Endothelial cell of umbilical vein (primary cell): Measurements from ENCODE around the gene CELSR1. TPM values are rescaled to one million over a fixed set of nuclear protein-coding genes. Genes with fewer than 3 reads are reported as not detected.

Experiments
- BruUV-seq: library from RNA; stranded (reverse); fragments of 400-500 nt; replicated peaks from 2 replicates; lab custom pipeline; 2021; lab: Mats Ljungman, UMichigan
- CTCF ChIA-PET: fragments of 300-600, 350-600 bp; sonication (Branson Sonifier 250); formaldehyde crosslinking; loops from one replicate; lab custom pipeline; 2021; ENCODE audit warnings: antibody characterized with exemption, inconsistent platforms; lab: Charles Lee
- POLR2A ChIA-PET: fragments of 300-600, 350-600 bp; sonication (Branson Sonifier 250); formaldehyde crosslinking; loops from one replicate; lab custom pipeline; 2021; ENCODE audit warnings: antibody characterized with exemption, inconsistent platforms; lab: Charles Lee
- DNase-seq: peaks from one replicate; pipeline ENCODE4 v3.0.0-alpha.2; 2011; ENCODE audit warnings: low read depth, low spot score
- FAIRE-seq: peaks from 2 replicates; lab custom pipeline; 2011; peaks lifted over from hg19 to GRCh38; lab: Jason Lieb, UNC
- H2AFZ ChIP-seq: 2 replicates; pipeline ENCODE4 v1.6.0; 2012; ENCODE audit warnings: low read depth, low read length, control low read depth, inconsistent platforms
- H3K27ac ChIP-seq: 2 replicates; pipeline ENCODE4 v1.5.1; 2011; ENCODE audit warnings: low read depth, mild to moderate bottlenecking, control low read depth, low read length, moderate library complexity; ENCODE audit not compliant: insufficient read depth
- H3K27me3 ChIP-seq, 2 experiments: 2 replicates each; pipeline versions ENCODE4 v1.6.0 to v1.6.1; 2011; ENCODE audit warnings: low read length in 2 of 2, mixed read lengths in 1 of 2; ENCODE audit not compliant: control insufficient read depth in 2 of 2, insufficient read depth in 2 of 2
- H3K36me3 ChIP-seq, 2 experiments: 2 replicates in 1 of 2; 3 replicates in 1 of 2; pipeline ENCODE4 v1.5.1; 2011; ENCODE audit warnings: low read length in 2 of 2, mild to moderate bottlenecking in 1 of 2, moderate library complexity in 1 of 2; ENCODE audit not compliant: control insufficient read depth in 2 of 2, insufficient read depth in 2 of 2; ENCODE audit errors: extremely low read depth in 1 of 2
- H3K4me1 ChIP-seq: 3 replicates; pipeline ENCODE4 v1.5.1; 2011; ENCODE audit warnings: mild to moderate bottlenecking, low read length; ENCODE audit not compliant: control insufficient read depth, insufficient read depth; ENCODE audit errors: extremely low read depth
- H3K4me2 ChIP-seq: 2 replicates; pipeline ENCODE4 v1.6.1; 2011; ENCODE audit warnings: low read length, control low read depth, mixed read lengths; ENCODE audit not compliant: insufficient read depth
- H3K4me3 ChIP-seq, 3 experiments: fragments of 200-600 bp in 1 of 3; sonication (generic), shearing (Covaris generic) in 1 of 3; replicated peaks in 1 of 3; 2 replicates each; pipeline ENCODE4 v1.5.1; 2011 to 2016; ENCODE audit warnings: control low read depth in 3 of 3, low read length in 3 of 3, mild to moderate bottlenecking in 2 of 3, inconsistent platforms in 1 of 3, low read depth in 1 of 3, moderate library complexity in 1 of 3; ENCODE audit not compliant: insufficient read depth in 1 of 3
- H3K79me2 ChIP-seq: 2 replicates; pipeline ENCODE4 v1.6.0; 2012; ENCODE audit warnings: low read length, inconsistent platforms; ENCODE audit not compliant: control insufficient read depth, insufficient read depth
- H3K9ac ChIP-seq: replicated peaks from 2 replicates; pipeline ENCODE3; 2011; ENCODE audit warnings: low read length, control low read depth; ENCODE audit not compliant: insufficient read depth; ENCODE audit errors: extremely low read depth
- H3K9me1 ChIP-seq: replicated peaks from 3 replicates; pipeline ENCODE4 v1.6.0; 2011; ENCODE audit warnings: mild to moderate bottlenecking, low read length; ENCODE audit not compliant: control insufficient read depth, insufficient read depth; ENCODE audit errors: extremely low read depth
- H3K9me3 ChIP-seq: replicated peaks from 2 replicates; pipeline ENCODE4 v1.5.1; 2012; ENCODE audit warnings: low read length, inconsistent platforms; ENCODE audit not compliant: control insufficient read depth, insufficient read depth
- H4K20me1 ChIP-seq: replicated peaks from 2 replicates; pipeline ENCODE3; 2011; ENCODE audit warnings: mild to moderate bottlenecking, low read length; ENCODE audit not compliant: control insufficient read depth, insufficient read depth; ENCODE audit errors: extremely low read depth
- CTCF ChIP-seq, 2 donors: IDR thresholded peaks; 1 replicate in 1 of 2; 2 replicates in 1 of 2; pipeline ENCODE4 v1.5.1; 2011; ENCODE audit warnings: low read length in 2 of 2, mild to moderate bottlenecking in 2 of 2, moderate library complexity in 2 of 2, control low read depth in 1 of 2, inconsistent platforms in 1 of 2, low read depth in 1 of 2; ENCODE audit not compliant: insufficient read depth in 1 of 2; ENCODE audit errors: extremely low read depth in 1 of 2
- EZH2 ChIP-seq: IDR thresholded peaks from 2 replicates; pipeline ENCODE4 v1.6.1; 2012; ENCODE audit warnings: borderline replicate concordance, low read depth, mild to moderate bottlenecking, moderate library complexity, low read length, inconsistent platforms; ENCODE audit not compliant: severe bottlenecking
- FOS ChIP-seq: IDR thresholded peaks from 2 replicates; pipeline ENCODE4 v1.6.1; 2011; ENCODE audit warnings: mild to moderate bottlenecking, low read length, moderate library complexity, borderline replicate concordance; ENCODE audit not compliant: insufficient read depth
- GATA2 ChIP-seq: IDR thresholded peaks from 2 replicates; pipeline ENCODE4 v1.7.0; 2011; ENCODE audit warnings: low read depth, mild to moderate bottlenecking, moderate library complexity, mixed read lengths, low read length; ENCODE audit not compliant: insufficient read length, insufficient read depth
- JUN ChIP-seq: IDR thresholded peaks from 2 replicates; pipeline ENCODE4 v1.6.1; 2011; ENCODE audit warnings: borderline replicate concordance, low read depth; ENCODE audit not compliant: insufficient read length, insufficient read depth
- MAX ChIP-seq: IDR thresholded peaks from 2 replicates; pipeline ENCODE4 v1.6.1; 2011; ENCODE audit not compliant: insufficient read depth, insufficient read length
- MYC ChIP-seq: IDR thresholded peaks from one replicate; pipeline ENCODE4 v1.6.1; 2011; ENCODE audit warnings: mild to moderate bottlenecking, low read depth, low read length
- POLR2A ChIP-seq: IDR thresholded peaks from 2 replicates; pipeline ENCODE4 v1.6.1; 2012; ENCODE audit warnings: low read depth, mild to moderate bottlenecking, control low read depth, low read length
- POLR2AphosphoS5 ChIP-seq: IDR thresholded peaks from 2 replicates; pipeline ENCODE4 v1.6.1; 2012; ENCODE audit warnings: low read depth, mild to moderate bottlenecking, control low read depth, low read length, moderate library complexity; ENCODE audit not compliant: insufficient read depth
- dilution Hi-C: fragments of 300-500 bp; cut with MboI; formaldehyde crosslinking; loops from one replicate; pipeline ENCODE4 v1.15.0; 2019; ENCODE audit warnings: low sequenced_read_pairs; ENCODE audit not compliant: extremely low pct_ligation_motif_present
- intact Hi-C: fragments of 100-400 bp; cut with micrococcal nuclease; formaldehyde crosslinking; loops from one replicate; pipeline ENCODE4 v1.10.0; 2022
- polyA plus RNA-seq, 4 experiments: library from polyadenylated mRNA; depleted of rRNA in 3 of 4; stranded (reverse) in 3 of 4; unstranded in 1 of 4; fragments of >200 nt; gene quantifications; 2 replicates each; pipeline versions ENCODE4 v1.2.1 to v1.2.3, GENCODE V29; 2011 to 2012; ENCODE audit warnings: missing spikeins in 1 of 4
- total RNA-seq: library from RNA; stranded (reverse); gene quantifications from 2 replicates; pipeline ENCODE4 v1.2.3, GENCODE V29; 2021

CELSR1 gene
- total and polyA plus RNA-seq, 2 donors (not counting 3 experiments of a cell fraction or from before 2014, with no cell fraction given), result 3.7 to 5.4 TPM

- Histone ChIP-seq H3K9me3 (no peaks in the 10 kb centered on the region), H4K20me1 (no peaks in the 10 kb centered on the region), H3K27me3 (no peaks in the 10 kb centered on the region), H3K4me3 (no peak overlapping the region), H3K9ac (no peak overlapping the region), H3K4me2 (no peak overlapping the region), H3K4me1 (no peaks in the 10 kb centered on the region), H3K36me3 (peaks cover 3 to 6% of the 10 kb centered on the region in 2 experiments), H3K27ac (no peak overlapping the region), H3K9me1 (no peaks in the 10 kb centered on the region), H3K79me2 (no peaks in the 10 kb centered on the region), H2AFZ (no peak overlapping the region)
- FAIRE-seq, result no peak
- DNase-seq, result no peak
- no peak for TF ChIP-seq MAX
- TF ChIP-seq CTCF (IDR thresholded peaks at IDR 0.05; ENCODE audit: extremely low read depth in 1 of 2, insufficient read depth in 1 of 2, low read depth in 1 of 2, low read length in 2 of 2), result no peak
- no peak for TF ChIP-seq POLR2A
- no peak for TF ChIP-seq MYC
- no peak for TF ChIP-seq FOS
- no peak for TF ChIP-seq JUN
- no peak for TF ChIP-seq EZH2
- TF ChIP-seq POLR2AphosphoS5, result no peak
- TF ChIP-seq GATA2, result no peak
- dilution Hi-C loops, result no loop called here
- CTCF ChIA-PET, result interaction anchor here (1.2 to 6.0 kb wide), 2 partner anchors 9 to 183 kb away, joined by 3 to 43 read pairs; no protein-coding TSS in a partner anchor
- BruUV-seq, result no TSS peak
- POLR2A ChIA-PET, result interaction anchor here (1.1 kb wide), 1 partner anchor 9 kb away, joined by 3 read pairs; no protein-coding TSS in a partner anchor
- intact Hi-C loops, result no loop called here
These were observed 178.1 kb downstream of the CELSR1 start for GRCh38 chr22:46359362-46359761.
